Gastrocnemius medialis (tissue), 4 donors: ENCODE results near the gene ZNF396.
A peak's percentile ranks its signal among the peaks of the same experiment; 100 is the strongest.

Experiments used
- POLR2A ChIP-seq, 2 donors: fragments of 450-650 bp; IDR thresholded peaks; one replicate each; pipeline ENCODE4 v1.6.1; 2017; ENCODE audit warnings: antibody characterized with exemption in 2 of 2, mild to moderate bottlenecking in 2 of 2, moderate library complexity in 2 of 2
- TF ChIP-seq, protein P1 (sequence below), 5 experiments: fragments of 450-650 bp in 3 of 5; fragments of 200-600 bp in 2 of 5; sonication (generic) in 2 of 5; IDR thresholded peaks in 4 of 5; conservative IDR thresholded peaks in 1 of 5; 1 replicate in 4 of 5; 2 replicates in 1 of 5; pipeline ENCODE4 v1.5.1; 2016 to 2019; ENCODE audit warnings: antibody characterized with exemption in 5 of 5, mild to moderate bottlenecking in 3 of 5, moderate library complexity in 3 of 5

DNA sequence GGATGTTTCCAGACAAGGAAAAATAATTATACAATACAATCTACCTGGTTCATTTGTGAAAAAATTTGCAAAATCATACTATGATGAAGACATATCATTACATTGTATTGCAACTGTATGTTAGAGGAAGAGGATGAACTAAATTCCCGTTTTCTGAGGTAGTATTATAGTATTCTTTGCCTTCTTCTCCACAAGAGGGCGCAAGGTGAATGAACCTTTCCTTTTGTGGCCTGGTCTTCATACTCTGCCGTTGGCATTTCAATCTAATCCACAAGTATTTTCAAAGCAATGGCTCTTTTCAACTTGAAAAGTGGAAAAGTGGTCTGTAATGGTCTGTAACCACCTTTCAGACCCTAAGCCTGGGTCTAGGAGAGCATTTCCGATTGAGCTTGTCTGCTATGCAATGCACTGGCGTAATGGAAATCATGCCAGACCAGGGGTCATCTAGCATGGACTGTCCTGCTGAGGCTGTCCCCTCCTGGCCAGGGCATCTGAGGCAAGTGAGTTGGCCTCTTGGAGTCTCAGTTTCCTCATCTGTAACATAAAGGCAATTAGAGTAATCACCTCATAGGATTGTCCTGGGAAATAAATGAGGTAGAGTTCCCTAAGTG, 30.8 kb upstream of the ZNF396 start:
- TF ChIP-seq, protein P1, sequence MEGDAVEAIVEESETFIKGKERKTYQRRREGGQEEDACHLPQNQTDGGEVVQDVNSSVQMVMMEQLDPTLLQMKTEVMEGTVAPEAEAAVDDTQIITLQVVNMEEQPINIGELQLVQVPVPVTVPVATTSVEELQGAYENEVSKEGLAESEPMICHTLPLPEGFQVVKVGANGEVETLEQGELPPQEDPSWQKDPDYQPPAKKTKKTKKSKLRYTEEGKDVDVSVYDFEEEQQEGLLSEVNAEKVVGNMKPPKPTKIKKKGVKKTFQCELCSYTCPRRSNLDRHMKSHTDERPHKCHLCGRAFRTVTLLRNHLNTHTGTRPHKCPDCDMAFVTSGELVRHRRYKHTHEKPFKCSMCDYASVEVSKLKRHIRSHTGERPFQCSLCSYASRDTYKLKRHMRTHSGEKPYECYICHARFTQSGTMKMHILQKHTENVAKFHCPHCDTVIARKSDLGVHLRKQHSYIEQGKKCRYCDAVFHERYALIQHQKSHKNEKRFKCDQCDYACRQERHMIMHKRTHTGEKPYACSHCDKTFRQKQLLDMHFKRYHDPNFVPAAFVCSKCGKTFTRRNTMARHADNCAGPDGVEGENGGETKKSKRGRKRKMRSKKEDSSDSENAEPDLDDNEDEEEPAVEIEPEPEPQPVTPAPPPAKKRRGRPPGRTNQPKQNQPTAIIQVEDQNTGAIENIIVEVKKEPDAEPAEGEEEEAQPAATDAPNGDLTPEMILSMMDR (IDR thresholded peaks at IDR 0.05 in 4 of 5, conservative IDR thresholded peaks at IDR 0.05 in 1 of 5): peak; percentile 57 to 76 (median 65)
- no peak for TF ChIP-seq POLR2A (IDR thresholded peaks at IDR 0.05)
